Measurements from ENCODE around the gene RIT2.

The RIT2 gene

GRCh38 chr18:43080671-43081070 lies 34.8 kb downstream of the RIT2 start:
- DNase-seq = no peak

GRCh38 chr18:43079422-43079821 lies 36.1 kb downstream of the RIT2 start:
- DNase-seq = no peak

GRCh38 chr18:43078478-43079092 lies 36.9 kb downstream of the RIT2 start:
- DNase-seq = no peak

- no peak for DNase-seq
These were observed 37.8 kb downstream of the RIT2 start for GRCh38 chr18:43077510-43078308.

GRCh38 chr18:43073771-43074170 lies 41.7 kb downstream of the RIT2 start:
- no peak for DNase-seq

GRCh38 chr18:43068781-43069180 lies 46.7 kb downstream of the RIT2 start:
- DNase-seq = no peak

GRCh38 chr18:43067570-43067969 lies 47.9 kb downstream of the RIT2 start:
- DNase-seq = no peak

GRCh38 chr18:43061816-43062215 lies 53.7 kb downstream of the RIT2 start:
- no peak for DNase-seq

GRCh38 chr18:43061318-43061717 lies 54.2 kb downstream of the RIT2 start:
- DNase-seq = no peak

- no peak for DNase-seq
These were observed 55.5 kb downstream of the RIT2 start for GRCh38 chr18:43060020-43060419.

- no peak for DNase-seq
These were observed 60.5 kb downstream of the RIT2 start for GRCh38 chr18:43054815-43055519.

- DNase-seq = no peak
These were observed 66.5 kb downstream of the RIT2 start for GRCh38 chr18:43049021-43049420.

GRCh38 chr18:43046322-43046721 lies 69.2 kb downstream of the RIT2 start:
- no peak for DNase-seq

GRCh38 chr18:43043626-43044025 lies 71.9 kb downstream of the RIT2 start:
- no peak for DNase-seq

GRCh38 chr18:43040281-43040680 lies 75.2 kb downstream of the RIT2 start:
- no peak for DNase-seq

- DNase-seq = no peak
These were observed 80.6 kb downstream of the RIT2 start for GRCh38 chr18:43034683-43035500.

GRCh38 chr18:43031169-43031568 lies 84.3 kb downstream of the RIT2 start:
- DNase-seq = no peak

- DNase-seq = no peak
These were observed 86.1 kb downstream of the RIT2 start for GRCh38 chr18:43029414-43029813.

- no peak for DNase-seq
These were observed 92.6 kb downstream of the RIT2 start for GRCh38 chr18:43022874-43023273.

- DNase-seq = no peak
These were observed 97.9 kb downstream of the RIT2 start for GRCh38 chr18:43017622-43018021.

GRCh38 chr18:43013486-43013885 lies 102.0 kb downstream of the RIT2 start:
- DNase-seq = no peak

GRCh38 chr18:43012951-43013350 lies 102.5 kb downstream of the RIT2 start:
- no peak for DNase-seq

GRCh38 chr18:43010611-43011010 lies 104.9 kb downstream of the RIT2 start:
- DNase-seq = no peak
